IMR-90 (cell line): ENCODE results near the gene NKAPL. TPM values are rescaled to one million over a fixed set of nuclear protein-coding genes. Genes with fewer than 3 reads are reported as not detected.

Source experiments
- ATAC-seq: fragments of 200-7000 bp; cut with Tn5 transposase; 2 replicates; pipeline ENCODE4 v1.9.1; 2020; ENCODE audit warnings: low read depth, mild to moderate bottlenecking, moderate library complexity
- BruUV-seq: library from RNA; stranded (reverse); fragments of 400-500 nt; replicated peaks from 2 replicates; lab custom pipeline; 2021; lab: Mats Ljungman, UMichigan
- CTCF ChIA-PET: fragments of 300-600 bp; formaldehyde crosslinking; extraction: SDS; loops from one replicate; lab custom pipeline; 2021; ENCODE audit warnings: antibody characterized with exemption; lab: Yijun Ruan, JAX
- POLR2A ChIA-PET: fragments of 300-600 bp; sonication (Branson Sonifier 250); formaldehyde crosslinking; loops from one replicate; lab custom pipeline; 2022; ENCODE audit warnings: antibody characterized with exemption; ENCODE audit not compliant: unreplicated experiment; lab: Charles Lee
- DNase-seq: peaks from one replicate; pipeline ENCODE4 v3.0.0; 2013
- H2AFZ ChIP-seq: replicated peaks from 2 replicates; pipeline ENCODE3; 2013; ENCODE audit warnings: low read length, mild to moderate bottlenecking; ENCODE audit not compliant: poor library complexity
- H2AK5ac ChIP-seq: 2 replicates; pipeline ENCODE4 v1.6.1; 2013; ENCODE audit warnings: low read depth, low read length, inconsistent platforms
- H2AK9ac ChIP-seq: replicated peaks from 2 replicates; pipeline ENCODE3; 2013; ENCODE audit warnings: mild to moderate bottlenecking, low read depth, low read length, moderate library complexity; ENCODE audit not compliant: poor library complexity
- H2BK120ac ChIP-seq: 2 replicates; pipeline ENCODE4 v1.6.1; 2013; ENCODE audit warnings: low read depth, low read length, inconsistent platforms
- H2BK15ac ChIP-seq: 3 replicates; pipeline ENCODE4 v1.6.1; 2013; ENCODE audit warnings: low read depth, low read length, inconsistent platforms
- H2BK20ac ChIP-seq: 2 replicates; pipeline ENCODE4 v1.6.1; 2013; ENCODE audit warnings: low read depth, mild to moderate bottlenecking, inconsistent platforms, low read length, moderate library complexity
- H2BK5ac ChIP-seq: 2 replicates; pipeline ENCODE4 v1.6.1; 2013; ENCODE audit warnings: mild to moderate bottlenecking, low read depth, low read length, inconsistent platforms; ENCODE audit not compliant: poor library complexity, severe bottlenecking
- H3K14ac ChIP-seq: replicated peaks from 2 replicates; pipeline ENCODE4 v1.6.1; 2013; ENCODE audit warnings: low read depth, low read length, inconsistent platforms
- H3K18ac ChIP-seq: 2 replicates; pipeline ENCODE4 v1.6.1; 2013; ENCODE audit warnings: low read depth, low read length, control low read depth
- H3K23ac ChIP-seq: 2 replicates; pipeline ENCODE4 v1.6.1; 2013; ENCODE audit warnings: low read depth, low read length, inconsistent platforms
- H3K27ac ChIP-seq: 2 replicates; pipeline ENCODE4 v1.5.1; 2013; ENCODE audit warnings: mild to moderate bottlenecking, control low read depth, low read length; ENCODE audit not compliant: insufficient read depth
- H3K27me3 ChIP-seq: 2 replicates; pipeline ENCODE4 v1.6.1; 2013; ENCODE audit warnings: low read length; ENCODE audit not compliant: control insufficient read depth, insufficient read depth
- H3K36me3 ChIP-seq: 2 replicates; pipeline ENCODE4 v1.6.1; 2013; ENCODE audit warnings: low read length, mixed read lengths; ENCODE audit not compliant: control insufficient read depth, insufficient read depth
- H3K4ac ChIP-seq: 2 replicates; pipeline ENCODE4 v1.6.1; 2013; ENCODE audit warnings: low read depth, low read length, inconsistent platforms
- H3K4me1 ChIP-seq: 2 replicates; pipeline ENCODE4 v1.6.1; 2013; ENCODE audit warnings: low read length, mixed read lengths; ENCODE audit not compliant: control insufficient read depth, insufficient read depth
- H3K4me2 ChIP-seq: 2 replicates; pipeline ENCODE4 v1.6.1; 2013; ENCODE audit warnings: low read depth, mild to moderate bottlenecking, control low read depth, low read length, moderate library complexity
- H3K4me3 ChIP-seq: 2 replicates; pipeline ENCODE4 v1.5.1; 2013; ENCODE audit warnings: low read depth, mild to moderate bottlenecking, control low read depth, low read length, moderate library complexity; ENCODE audit not compliant: insufficient read depth
- H3K56ac ChIP-seq: 2 replicates; pipeline ENCODE4 v1.6.1; 2013; ENCODE audit warnings: low read length, inconsistent platforms; ENCODE audit not compliant: insufficient read depth; ENCODE audit errors: extremely low read depth
- H3K79me1 ChIP-seq, 2 experiments: 2 replicates each; pipeline ENCODE4 v1.6.1; 2013; ENCODE audit warnings: low read length in 2 of 2, inconsistent platforms in 1 of 2, low read depth in 1 of 2
- H3K9ac ChIP-seq: 2 replicates; pipeline ENCODE4 v1.6.1; 2013; ENCODE audit warnings: low read depth, low read length, control low read depth
- H3K9me1 ChIP-seq: 2 replicates; pipeline ENCODE4 v1.6.1; 2013; ENCODE audit warnings: low read length, inconsistent platforms; ENCODE audit not compliant: insufficient read depth
- H3K9me3 ChIP-seq: 2 replicates; pipeline ENCODE4 v1.6.1; 2013; ENCODE audit warnings: low read length; ENCODE audit not compliant: control insufficient read depth, insufficient read depth
- H4K20me1 ChIP-seq: 2 replicates; pipeline ENCODE4 v1.6.1; 2013; ENCODE audit warnings: low read length, inconsistent platforms; ENCODE audit not compliant: insufficient read depth
- H4K5ac ChIP-seq: 2 replicates; pipeline ENCODE4 v1.6.1; 2013; ENCODE audit warnings: mild to moderate bottlenecking, low read depth, low read length, control low read depth
- H4K8ac ChIP-seq, 2 experiments: 2 replicates each; pipeline ENCODE4 v1.6.1; 2013; ENCODE audit warnings: low read depth in 2 of 2, low read length in 2 of 2, control low read depth in 1 of 2, inconsistent platforms in 1 of 2
- H4K91ac ChIP-seq: 2 replicates; pipeline ENCODE4 v1.6.1; 2013; ENCODE audit warnings: low read depth, low read length, inconsistent platforms; ENCODE audit not compliant: insufficient read depth
- BHLHE40 ChIP-seq: fragments of 150-350 bp; IDR thresholded peaks from 2 replicates; pipeline ENCODE4 v1.6.1; 2016; ENCODE audit warnings: mild to moderate bottlenecking, low read depth, low read length
- CEBPB ChIP-seq: IDR thresholded peaks from 2 replicates; pipeline ENCODE4 v1.6.1; 2012; ENCODE audit warnings: low read depth, low read length, improper control_type of control experiment
- CHD1 ChIP-seq: IDR thresholded peaks from 2 replicates; pipeline ENCODE4 v1.6.1; 2012; ENCODE audit warnings: low read depth, low read length, improper control_type of control experiment
- CTCF ChIP-seq: conservative IDR thresholded peaks from 2 replicates; pipeline ENCODE4 v1.5.1; 2012; ENCODE audit warnings: mild to moderate bottlenecking, low read depth, low read length, improper control_type of control experiment
- ELK1 ChIP-seq: fragments of 150-350 bp; IDR thresholded peaks from 2 replicates; pipeline ENCODE4 v1.6.1; 2016; ENCODE audit warnings: low read depth, mild to moderate bottlenecking, low read length, moderate library complexity, borderline replicate concordance
- FOS ChIP-seq: fragments of 150-350 bp; IDR thresholded peaks from 2 replicates; pipeline ENCODE4 v1.6.1; 2016; ENCODE audit warnings: low read depth, low read length
- MAFK ChIP-seq: IDR thresholded peaks from 2 replicates; pipeline ENCODE4 v1.6.1; 2012; ENCODE audit warnings: low read depth, low read length, improper control_type of control experiment
- MAZ ChIP-seq: IDR thresholded peaks from 2 replicates; pipeline ENCODE4 v1.6.1; 2012; ENCODE audit warnings: low read depth, mild to moderate bottlenecking, low read length, improper control_type of control experiment, moderate library complexity, borderline replicate concordance
- MXI1 ChIP-seq: IDR thresholded peaks from 2 replicates; pipeline ENCODE4 v1.6.1; 2012; ENCODE audit warnings: low read depth, mild to moderate bottlenecking, low read length, moderate library complexity, borderline replicate concordance
- NFE2L2 ChIP-seq: fragments of 150-350 bp; IDR thresholded peaks from 2 replicates; pipeline ENCODE4 v1.6.1; 2016; ENCODE audit warnings: low read depth, mild to moderate bottlenecking, low read length
- POLR2A ChIP-seq: IDR thresholded peaks from 2 replicates; pipeline ENCODE4 v1.6.1; 2012; ENCODE audit warnings: mild to moderate bottlenecking, low read depth, low read length
- RAD21 ChIP-seq: IDR thresholded peaks from 2 replicates; pipeline ENCODE4 v1.6.1; 2012; ENCODE audit warnings: low read length, improper control_type of control experiment
- RCOR1 ChIP-seq: IDR thresholded peaks from 2 replicates; pipeline ENCODE4 v1.6.1; 2012; ENCODE audit warnings: mild to moderate bottlenecking, low read length, improper control_type of control experiment; ENCODE audit not compliant: insufficient replicate concordance
- RFX5 ChIP-seq: IDR thresholded peaks from 2 replicates; pipeline ENCODE4 v1.8.0; 2012; ENCODE audit warnings: low read depth, mild to moderate bottlenecking, low read length, moderate library complexity
- SMC3 ChIP-seq: fragments of 150-350 bp; IDR thresholded peaks from 2 replicates; pipeline ENCODE4 v1.6.1; 2016; ENCODE audit warnings: low read depth, mild to moderate bottlenecking, antibody characterized with exemption, low read length, moderate library complexity
- dilution Hi-C: fragments of 300-500 bp; cut with HindIII; formaldehyde crosslinking; loops from one replicate; pipeline ENCODE4 v1.14.3; 2018; ENCODE audit warnings: low sequenced_read_pairs; ENCODE audit not compliant: unreplicated experiment
- in situ Hi-C: fragments of 300-500 bp; cut with MboI; formaldehyde crosslinking; loops from 3 replicates; pipeline ENCODE4 v1.14.3; 2019; ENCODE audit warnings: low sequenced_read_pairs, inconsistent platforms, mixed read lengths
- intact Hi-C: fragments of 100-400 bp; cut with micrococcal nuclease; formaldehyde crosslinking; loops from 2 replicates; pipeline ENCODE4 v1.10.0; 2022
- polyA plus RNA-seq, 3 experiments: library from polyadenylated mRNA; depleted of rRNA; stranded (reverse); fragments of >200 nt; gene quantifications; 2 replicates each; pipeline ENCODE4 v1.2.3, GENCODE V29; 2012; ENCODE audit warnings: low replicate concordance in 1 of 3
- total RNA-seq: library from RNA; depleted of rRNA; stranded (reverse); fragments of >200 nt; gene quantifications from 2 replicates; pipeline ENCODE4 v1.2.3, GENCODE V29; 2012

The NKAPL gene
- total and polyA plus RNA-seq, 2 of the 4 experiments (the other 2 are of a cell fraction) = 0.51 to 0.54 TPM

GRCh38 chr6:28291573-28291972, 32.5 kb downstream of the NKAPL start:
- ChIA-PET POLR2A (no interaction called here), CTCF (no interaction called here)
- no peak overlapping the region for H3K4ac ChIP-seq
- BruUV-seq = no TSS peak
- H3K4me2 ChIP-seq = no peak overlapping the region
- H3K9me1 ChIP-seq = no peaks in the 10 kb centered on the region
- H2AFZ ChIP-seq = no peak overlapping the region
- no peak overlapping the region for H2BK5ac ChIP-seq
- no peak overlapping the region for H3K56ac ChIP-seq
- DNase-seq (no peak), ATAC-seq (no peak)
- no peak overlapping the region for H3K14ac ChIP-seq
- H2BK20ac ChIP-seq = no peak overlapping the region
- H4K91ac ChIP-seq = no peak overlapping the region
- no peak overlapping the region for H3K27ac ChIP-seq
- peaks cover 14% of the 10 kb centered on the region for H3K36me3 ChIP-seq
- H4K5ac ChIP-seq = no peak overlapping the region
- no peak overlapping the region for H2AK5ac ChIP-seq
- no peaks in the 10 kb centered on the region for H3K9me3 ChIP-seq
- no peak overlapping the region for H3K4me3 ChIP-seq
- no peak overlapping the region for H4K8ac ChIP-seq
- no peaks in the 10 kb centered on the region for H3K27me3 ChIP-seq
- H3K79me1 ChIP-seq = no peaks in the 10 kb centered on the region
- dilution Hi-C loops = no loop called here
- no peaks in the 10 kb centered on the region for H3K4me1 ChIP-seq
- H3K9ac ChIP-seq = no peak overlapping the region
- H2AK9ac ChIP-seq = no peak overlapping the region
- H3K23ac ChIP-seq = no peak overlapping the region
- H2BK120ac ChIP-seq = no peak overlapping the region
- no peaks in the 10 kb centered on the region for H4K20me1 ChIP-seq
- in situ Hi-C loops = no loop called here
- TF ChIP-seq RCOR1 = no peak
- TF ChIP-seq SMC3 = no peak
- no peak for TF ChIP-seq FOS
- no peak for TF ChIP-seq RAD21
- TF ChIP-seq CEBPB = no peak
- no peak for TF ChIP-seq RFX5
- no peak for TF ChIP-seq POLR2A
- no peak for TF ChIP-seq CTCF
- no peak for TF ChIP-seq NFE2L2
- no peak for TF ChIP-seq CHD1
- no peak for TF ChIP-seq MAFK
- no peak for TF ChIP-seq MXI1
- TF ChIP-seq ELK1 = no peak
- TF ChIP-seq MAZ = no peak
- TF ChIP-seq BHLHE40 = no peak
- no peak overlapping the region for H3K18ac ChIP-seq
- H2BK15ac ChIP-seq = no peak overlapping the region
- intact Hi-C loops = no loop called here
